ENCODE measurements around the gene SH3D19.

- no peak for TF ChIP-seq CTCF (IDR thresholded peaks at IDR 0.05; ENCODE audit: borderline replicate concordance, extremely low read depth, low read length, poor library complexity, severe bottlenecking)
- no peak for TF ChIP-seq EZH2 (IDR thresholded peaks at IDR 0.05; ENCODE audit: borderline replicate concordance, low read depth, low read length, severe bottlenecking)
These were observed 211.1 kb downstream of the SH3D19 start for GRCh38 chr4:151114338-151114737.
